ENCODE measurements around the gene LPP. TPM values are rescaled to one million over a fixed set of nuclear protein-coding genes. Genes with fewer than 3 reads are reported as not detected.

LPP gene
- total RNA-seq, 4 donors from 2014 or later, result 141 to 248 (median 185) TPM

- no peak for TF ChIP-seq CTCF (IDR thresholded peaks at IDR 0.05; ENCODE audit: low read depth)
Measured at GRCh38 chr3:188170461-188171459, 16.8 kb downstream of the LPP start.

- no peak for TF ChIP-seq CTCF (IDR thresholded peaks at IDR 0.05; ENCODE audit: low read depth)
Measured at GRCh38 chr3:188171682-188172467, 17.9 kb downstream of the LPP start.

- TF ChIP-seq CTCF (IDR thresholded peaks at IDR 0.05; ENCODE audit: low read depth), result no peak
Measured at GRCh38 chr3:188174317-188175044, 20.5 kb downstream of the LPP start.

- TF ChIP-seq CTCF (IDR thresholded peaks at IDR 0.05; ENCODE audit: low read depth), result no peak
Measured at GRCh38 chr3:188176476-188176875, 22.5 kb downstream of the LPP start.

- no peak for TF ChIP-seq CTCF (IDR thresholded peaks at IDR 0.05; ENCODE audit: low read depth)
Measured at GRCh38 chr3:188176884-188177283, 22.9 kb downstream of the LPP start.

- no peak for TF ChIP-seq CTCF (IDR thresholded peaks at IDR 0.05; ENCODE audit: low read depth)
Measured at GRCh38 chr3:188177721-188178120, 23.8 kb downstream of the LPP start.
